Measurements from ENCODE around the gene HSPG2.

HSPG2 gene

GRCh38 chr1:21861602-21862429 lies 75.3 kb downstream of the HSPG2 start:
- DNase-seq, result no peak

GRCh38 chr1:21860971-21861370 lies 76.1 kb downstream of the HSPG2 start:
- DNase-seq, result no peak

GRCh38 chr1:21859669-21860179 lies 77.4 kb downstream of the HSPG2 start:
- no peak for DNase-seq

GRCh38 chr1:21857840-21858670 lies 79.1 kb downstream of the HSPG2 start:
- DNase-seq, result peak; percentile 5 to 42 (median 21)

GRCh38 chr1:21857142-21857839 lies 79.8 kb downstream of the HSPG2 start:
- DNase-seq, result peak; percentile 17 to 48 (median 36)

GRCh38 chr1:21855257-21856096 lies 81.6 kb downstream of the HSPG2 start:
- no peak for DNase-seq

- no peak for DNase-seq
Observed at GRCh38 chr1:21854751-21855131, 82.4 kb downstream of the HSPG2 start.

- no peak for DNase-seq
Observed at GRCh38 chr1:21854090-21854750, 82.9 kb downstream of the HSPG2 start.

GRCh38 chr1:21853131-21853427 lies 84.0 kb downstream of the HSPG2 start:
- no peak for DNase-seq

GRCh38 chr1:21852282-21853130 lies 84.6 kb downstream of the HSPG2 start:
- DNase-seq, result peak in 3 of 4 experiments; percentile 23 to 53 (median 44)

GRCh38 chr1:21851430-21852250 lies 85.5 kb downstream of the HSPG2 start:
- no peak for DNase-seq

GRCh38 chr1:21849909-21850576 lies 87.1 kb downstream of the HSPG2 start:
- no peak for DNase-seq

GRCh38 chr1:21848524-21849174 lies 88.5 kb downstream of the HSPG2 start:
- DNase-seq, result no peak

GRCh38 chr1:21847223-21848205 lies 89.6 kb downstream of the HSPG2 start:
- no peak for DNase-seq

- DNase-seq, result no peak
Observed at GRCh38 chr1:21845646-21846641, 91.2 kb downstream of the HSPG2 start.

- no peak for DNase-seq
Observed at GRCh38 chr1:21843996-21844395, 93.1 kb downstream of the HSPG2 start.

Measured in suppressor macrophage (primary cell).